Colonic mucosa (tissue), 4 donors: ENCODE results near the gene TREX2. TPM values are rescaled to one million over a fixed set of nuclear protein-coding genes. Genes with fewer than 3 reads are reported as not detected.

Experiments
- DNase-seq: peaks from one replicate; pipeline ENCODE4 v3.0.0-alpha.2; 2020
- H3K27ac ChIP-seq: fragments of 200-600 bp; one replicate; pipeline ENCODE4 v1.8.0; 2021
- H3K27me3 ChIP-seq: fragments of 200-600 bp; one replicate; pipeline ENCODE4 v1.8.0; 2021
- H3K36me3 ChIP-seq: fragments of 200-600 bp; one replicate; pipeline ENCODE4 v1.8.0; 2021
- H3K4me1 ChIP-seq: fragments of 200-600 bp; one replicate; pipeline ENCODE4 v1.8.0; 2021; ENCODE audit warnings: mild to moderate bottlenecking
- H3K4me3 ChIP-seq: fragments of 200-600 bp; one replicate; pipeline ENCODE4 v1.8.0; 2021
- H3K9ac ChIP-seq, 2 donors: one replicate each; pipeline ENCODE4 v1.7.0; 2013; ENCODE audit warnings: control low read depth in 2 of 2, low read depth in 2 of 2, low read length in 2 of 2
- H3K9me3 ChIP-seq: fragments of 200-600 bp; one replicate; pipeline ENCODE4 v1.8.0; 2021
- CTCF ChIP-seq: fragments of 200-600 bp; IDR thresholded peaks from one replicate; pipeline ENCODE4 v1.8.0; 2022; ENCODE audit warnings: antibody characterized with exemption, mild to moderate bottlenecking
- intact Hi-C: fragments of 100-400 bp; cut with DNase I; formaldehyde crosslinking; loops from one replicate; pipeline ENCODE4 v1.14.1; 2022
- total RNA-seq, 2 donors: library from RNA; stranded (reverse); fragmentation: NEBNext Ultra II Directional in 1 of 2; extraction: Animal tissue kit (Norgen Biotek cat#: 25700) in 1 of 2; gene quantifications; one replicate each; pipeline ENCODE4 v1.2.1, GENCODE V29; 2021
- donor health status: healthy.
- donor health status: DM: no; HTN: no; CAD: no.
- donor health status: DM: no; HTN: no; CAD: no.

Gene TREX2
- total RNA-seq, 2 donors from 2014 or later, result 1.2 TPM; not detected in 1

DNA sequence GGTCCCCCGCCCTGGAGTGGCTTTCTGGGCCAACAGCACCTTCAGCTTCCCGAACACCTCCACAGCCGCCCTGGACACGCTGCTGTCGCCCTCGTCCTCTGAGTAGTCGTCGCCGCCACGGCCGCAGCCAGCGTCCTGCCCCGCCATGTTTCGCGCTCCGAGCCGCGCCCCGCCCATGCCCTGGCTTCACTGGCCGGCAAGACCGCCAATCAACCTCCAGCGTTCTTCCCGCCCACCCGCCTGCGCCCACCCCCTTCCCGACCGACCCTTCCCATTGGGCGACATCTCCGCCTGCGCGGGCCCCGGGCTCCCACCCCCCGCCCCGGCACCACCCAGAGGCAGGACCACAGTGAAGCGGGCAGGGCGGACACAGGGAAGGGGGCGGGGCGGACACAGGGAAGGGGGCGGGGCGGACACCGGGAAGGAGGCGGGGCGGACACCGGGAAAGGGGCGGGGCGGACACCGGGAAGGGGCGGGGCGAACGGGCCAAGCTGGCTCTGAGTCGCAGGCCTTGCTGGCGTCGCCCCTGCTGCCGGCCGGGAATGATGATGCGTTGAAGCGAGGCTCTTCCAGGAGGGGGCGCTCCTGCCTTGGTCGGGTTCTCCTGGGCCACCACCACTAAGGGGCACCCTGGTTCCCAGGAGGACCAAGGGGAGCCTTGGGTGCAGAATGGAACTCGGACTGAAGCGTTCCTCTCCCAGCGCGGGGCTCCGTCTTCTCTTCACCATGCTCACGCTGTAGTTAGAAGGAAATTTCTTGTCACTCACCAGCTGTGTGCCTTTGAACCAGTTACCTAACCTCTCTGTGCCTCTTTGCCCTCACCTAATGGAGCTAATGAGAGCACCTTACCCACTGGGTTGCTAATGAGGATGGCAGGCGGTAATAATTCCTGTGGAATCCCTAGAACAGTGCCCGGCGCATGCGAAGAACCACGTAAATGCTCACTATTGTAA is 24.8 kb upstream of the TREX2 start, which contains the start of gene HAUS7:
TSS of gene HAUS7 (minus strand) at position 166 of the 953 bp plus-strand sequence. CDS start at position 147, 19 bp downstream.
- Histone ChIP-seq H3K27me3 (no peaks in the 10 kb centered on the region), H3K4me1 (no peaks in the 10 kb centered on the region), H3K4me3 (peak within 1 kb of the TSS; percentile 60), H3K27ac (no peak within 1 kb of the TSS), H3K36me3 (no peaks in the 10 kb centered on the region), H3K9ac (peak within 1 kb of the TSS; percentile 30 to 58), H3K9me3 (no peaks in the 10 kb centered on the region)
- DNase-seq, result peak; percentile 89
- intact Hi-C loops, result no loop called here
- TF ChIP-seq CTCF, result peak; percentile 39

DNA sequence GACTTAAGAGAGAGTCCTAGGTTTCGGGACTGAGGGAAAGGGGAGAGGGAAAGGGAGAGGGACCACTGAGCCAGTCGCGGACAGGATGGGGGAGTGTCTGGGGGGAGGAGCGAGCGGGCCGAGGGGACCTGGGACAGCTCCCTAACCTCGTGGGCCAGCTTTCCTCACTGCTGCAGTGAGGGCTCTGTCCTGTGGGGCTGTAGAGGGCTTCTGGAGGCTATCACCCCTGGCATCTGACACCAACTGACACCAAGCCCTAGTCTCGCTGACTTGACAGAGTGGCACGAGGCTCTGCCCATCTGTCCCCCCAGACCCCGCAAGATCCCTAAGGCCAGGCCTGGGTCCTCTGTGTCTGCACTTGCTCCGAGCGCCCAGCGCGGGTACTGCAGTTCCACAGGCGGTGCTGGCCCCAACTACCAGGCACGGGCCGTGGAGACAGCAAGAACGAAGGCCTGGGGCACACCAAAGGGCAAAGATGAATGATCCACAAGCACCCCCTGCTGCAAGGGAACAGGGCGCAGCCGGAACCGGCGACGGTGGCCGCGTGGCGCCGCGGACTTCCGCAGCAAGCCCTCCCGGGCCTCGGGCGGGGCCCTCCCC is 24.1 kb upstream of the TREX2 start:
- H3K9ac ChIP-seq, result peak overlapping the region; percentile 30 to 58
- H3K36me3 ChIP-seq, result no peaks in the 10 kb centered on the region
- H3K9me3 ChIP-seq, result no peaks in the 10 kb centered on the region
- no peak overlapping the region for H3K27ac ChIP-seq
- H3K4me1 ChIP-seq, result no peaks in the 10 kb centered on the region
- no peak for TF ChIP-seq CTCF
- H3K4me3 ChIP-seq, result peak overlapping the region; percentile 60
- DNase-seq, result no peak
- H3K27me3 ChIP-seq, result no peaks in the 10 kb centered on the region
- intact Hi-C loops, result no loop called here

DNA sequence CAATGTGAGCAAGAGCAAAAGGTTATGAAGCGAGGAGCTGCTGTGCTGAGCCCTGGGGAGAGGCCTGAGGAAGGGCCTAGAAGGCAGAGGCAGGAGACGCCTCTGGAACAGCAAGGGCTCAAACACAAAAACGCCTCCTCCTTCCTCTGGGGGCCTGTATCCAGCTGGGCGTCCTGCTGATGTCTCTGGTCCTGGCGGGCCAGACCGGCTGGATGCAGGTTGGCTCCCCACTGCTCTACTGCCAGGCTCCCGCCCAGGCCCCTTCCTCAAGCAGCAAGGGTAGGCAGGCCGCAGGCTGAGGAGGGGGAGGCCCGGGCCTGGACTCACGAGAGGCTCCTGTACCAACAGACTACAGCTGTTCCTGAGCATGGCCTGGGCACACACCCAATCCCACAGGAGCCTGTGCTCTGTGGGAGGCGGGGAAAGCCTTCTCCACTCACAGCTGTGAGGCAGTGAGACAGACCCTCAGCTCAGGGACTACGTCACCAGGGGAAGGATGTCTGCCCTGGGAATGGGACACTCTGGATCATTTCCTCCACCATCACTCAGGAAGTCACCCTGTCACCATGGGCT is 22.2 kb upstream of the TREX2 start:
- no peak for DNase-seq
- intact Hi-C loops, result no loop called here
- Histone ChIP-seq H3K4me1 (no peaks in the 10 kb centered on the region), H3K36me3 (no peaks in the 10 kb centered on the region), H3K4me3 (no peak overlapping the region), H3K9me3 (no peaks in the 10 kb centered on the region), H3K27ac (no peak overlapping the region), H3K9ac (no peak overlapping the region), H3K27me3 (no peaks in the 10 kb centered on the region)
- TF ChIP-seq CTCF, result no peak

- Histone ChIP-seq H3K4me3 (no peak overlapping the region), H3K9me3 (no peaks in the 10 kb centered on the region), H3K27ac (no peak overlapping the region), H3K4me1 (no peaks in the 10 kb centered on the region), H3K9ac (no peak overlapping the region), H3K36me3 (no peaks in the 10 kb centered on the region), H3K27me3 (no peaks in the 10 kb centered on the region)
- intact Hi-C loops, result no loop called here
- no peak for TF ChIP-seq CTCF
- no peak for DNase-seq
Measured at GRCh38 chrX:153465691-153466380, 20.0 kb upstream of the TREX2 start.

- no peak for TF ChIP-seq CTCF
- Histone ChIP-seq H3K9me3 (no peaks in the 10 kb centered on the region), H3K27me3 (no peaks in the 10 kb centered on the region), H3K4me3 (no peak overlapping the region), H3K9ac (no peak overlapping the region), H3K27ac (no peak overlapping the region), H3K4me1 (no peaks in the 10 kb centered on the region), H3K36me3 (no peaks in the 10 kb centered on the region)
- no peak for DNase-seq
- intact Hi-C loops, result no loop called here
Measured at GRCh38 chrX:153464116-153464515, 18.3 kb upstream of the TREX2 start.
